Measurements from ENCODE around the gene ALPL. TPM values are rescaled to one million over a fixed set of nuclear protein-coding genes. Genes with fewer than 3 reads are reported as not detected.
A peak's percentile ranks its signal among the peaks of the same experiment; 100 is the strongest.

The ALPL gene
- polyA plus RNA-seq, 1 experiment = 0.45 TPM

DNA sequence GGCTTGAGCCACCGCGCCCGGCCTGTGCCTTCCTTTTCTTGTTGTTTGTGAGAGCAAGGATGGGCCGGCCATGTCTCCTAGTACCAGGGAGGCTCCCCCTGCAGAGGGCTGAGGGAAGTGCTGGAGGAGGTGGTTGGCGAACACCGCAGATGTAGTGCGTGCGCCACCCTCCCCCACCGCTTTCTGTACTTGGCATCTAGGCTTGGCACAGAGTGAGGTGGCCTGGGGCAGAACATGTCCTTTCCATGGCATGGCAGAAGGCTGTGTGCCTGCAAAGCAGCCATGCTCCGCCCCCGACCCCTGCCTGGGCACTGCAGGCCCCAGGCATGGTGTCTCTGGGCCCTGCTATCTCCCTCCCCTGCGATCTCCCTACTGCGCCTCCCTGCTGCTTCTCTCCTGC is 30.7 kb downstream of the ALPL start:
- Histone ChIP-seq H3K4me3 (ENCODE audit: low read depth, low read length) (no peak overlapping the region), H3K27me3 (ENCODE audit: control insufficient read depth, insufficient read depth, low read length) (peaks cover 21% of the 10 kb centered on the region), H3K36me3 (ENCODE audit: control insufficient read depth, insufficient read depth, low read length) (no peaks in the 10 kb centered on the region)
- POLR2A ChIA-PET = no interaction called here
- peak; percentile 32; the same call in 1 of the 2 replicates for TF ChIP-seq CTCF (IDR thresholded peaks at IDR 0.05; ENCODE audit: insufficient read depth, low read depth, low read length)
- CTCF ChIA-PET = no interaction called here
- DNase-seq (ENCODE audit: low read depth) = no peak

- Histone ChIP-seq H3K27me3 (ENCODE audit: control insufficient read depth, insufficient read depth, low read length) (peaks cover 16% of the 10 kb centered on the region), H3K4me3 (ENCODE audit: low read depth, low read length) (no peak overlapping the region), H3K36me3 (ENCODE audit: control insufficient read depth, insufficient read depth, low read length) (no peaks in the 10 kb centered on the region)
- no peak for DNase-seq (ENCODE audit: low read depth)
- ChIA-PET CTCF (interaction anchor here (0.8 to 1.5 kb wide), 5 partner anchors 12 to 171 kb away, joined by 3 to 4 read pairs (median 3); no protein-coding TSS in a partner anchor), POLR2A (no interaction called here)
- TF ChIP-seq CTCF (IDR thresholded peaks at IDR 0.05; ENCODE audit: insufficient read depth, low read depth, low read length) = no peak
These were observed 32.1 kb downstream of the ALPL start for GRCh38 chr1:21541329-21541728.

GRCh38 chr1:21541835-21542234 is 32.6 kb downstream of the ALPL start:
- ChIA-PET CTCF (interaction anchor here (1.0 to 1.5 kb wide), 4 partner anchors 14 to 171 kb away, joined by 3 to 4 read pairs (median 4); no protein-coding TSS in a partner anchor), POLR2A (no interaction called here)
- DNase-seq (ENCODE audit: low read depth) = peak; percentile 28

DNA sequence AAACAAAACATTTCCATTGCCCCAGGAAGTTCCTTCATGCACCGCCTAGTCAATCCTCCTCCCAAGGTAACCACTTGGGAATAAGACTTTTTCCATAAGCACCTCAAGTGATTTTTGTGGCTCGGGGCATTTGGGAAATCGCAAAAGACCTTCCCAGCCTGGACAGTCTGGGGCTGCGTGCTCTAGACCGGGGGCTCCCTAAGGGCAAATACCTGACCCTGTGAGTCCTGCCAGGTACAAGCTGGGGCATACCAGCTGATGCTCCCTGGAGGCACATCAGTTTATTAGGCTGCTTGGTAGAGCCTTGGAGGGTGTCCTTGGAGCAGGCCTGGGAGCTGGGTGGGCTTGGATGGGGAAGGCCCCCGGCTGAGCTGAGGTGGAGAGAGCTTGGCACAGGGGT is 34.4 kb downstream of the ALPL start:
- CTCF ChIA-PET = interaction anchor here (0.6 to 1.2 kb wide), 4 partner anchors 9 to 52 kb away, joined by 3 to 4 read pairs (median 4); no protein-coding TSS in a partner anchor
- no peaks in the 10 kb centered on the region for H3K36me3 ChIP-seq (ENCODE audit: control insufficient read depth, insufficient read depth, low read length)
- POLR2A ChIA-PET = no interaction called here
- DNase-seq (ENCODE audit: low read depth) = no peak
- TF ChIP-seq CTCF (IDR thresholded peaks at IDR 0.05; ENCODE audit: insufficient read depth, low read depth, low read length) = no peak
- H3K4me3 ChIP-seq (ENCODE audit: low read depth, low read length) = no peak overlapping the region
- H3K27me3 ChIP-seq (ENCODE audit: control insufficient read depth, insufficient read depth, low read length) = peaks cover 6% of the 10 kb centered on the region

More at GRCh38 chr1:21541835-21542234, 32.6 kb downstream of the ALPL start:
- Histone ChIP-seq H3K4me3 (ENCODE audit: low read depth, low read length) (no peak overlapping the region), H3K27me3 (ENCODE audit: control insufficient read depth, insufficient read depth, low read length) (peaks cover 13% of the 10 kb centered on the region), H3K36me3 (ENCODE audit: control insufficient read depth, insufficient read depth, low read length) (no peaks in the 10 kb centered on the region)
- peak; percentile 11; the same call in 1 of the 2 replicates for TF ChIP-seq CTCF (IDR thresholded peaks at IDR 0.05; ENCODE audit: insufficient read depth, low read depth, low read length)

DNA sequence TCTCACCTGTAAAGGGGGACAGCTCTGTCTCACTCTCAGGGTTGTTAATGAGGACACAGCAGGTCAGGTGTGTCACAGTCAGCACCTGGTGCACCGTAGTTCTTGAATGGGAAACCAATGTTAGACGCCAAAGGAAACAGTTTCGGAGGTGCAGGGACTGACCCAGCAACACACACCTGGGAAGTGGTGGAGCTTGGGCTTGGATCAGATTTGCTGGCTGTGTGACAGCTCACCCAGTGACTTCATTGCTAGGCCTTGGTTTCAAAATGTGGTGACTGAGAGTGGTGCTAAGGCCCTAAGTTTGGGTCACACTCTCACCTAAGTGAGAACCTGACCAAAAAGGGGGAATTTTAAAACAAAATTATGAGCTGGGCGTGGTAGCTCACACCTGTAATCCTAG is 34.9 kb downstream of the ALPL start:
- CTCF ChIA-PET = interaction anchor here (0.7 to 1.2 kb wide), 3 partner anchors 9 to 33 kb away, joined by 3 to 4 read pairs (median 4); no protein-coding TSS in a partner anchor

More for the DNA sequence above, 34.9 kb downstream of the ALPL start:
- TF ChIP-seq CTCF (IDR thresholded peaks at IDR 0.05; ENCODE audit: insufficient read depth, low read depth, low read length) = no peak
- H3K4me3 ChIP-seq (ENCODE audit: low read depth, low read length) = no peak overlapping the region
- H3K27me3 ChIP-seq (ENCODE audit: control insufficient read depth, insufficient read depth, low read length) = peaks cover 6% of the 10 kb centered on the region
- POLR2A ChIA-PET = no interaction called here
- no peak for DNase-seq (ENCODE audit: low read depth)
- H3K36me3 ChIP-seq (ENCODE audit: control insufficient read depth, insufficient read depth, low read length) = no peaks in the 10 kb centered on the region

Data from BJ (cell line).